Astrocyte of the spinal cord (primary cell): ENCODE measurements around the gene SPOCK1.

Source experiments
- DNase-seq: peaks from one replicate; pipeline ENCODE4 v3.0.0; 2011; ENCODE audit warnings: low read depth, low spot score
- H3K4me3 ChIP-seq: 2 replicates; pipeline ENCODE4 v1.5.1; 2011; ENCODE audit warnings: low read depth, mild to moderate bottlenecking, low read length, moderate library complexity
- CTCF ChIP-seq: IDR thresholded peaks from 2 replicates; pipeline ENCODE4 v1.5.1; 2012; ENCODE audit warnings: low read depth, mild to moderate bottlenecking, low read length, inconsistent platforms
- in situ Hi-C: cut with HindIII; loops from 2 replicates; pipeline ENCODE4 v1.10.0; 2017; ENCODE audit warnings: low sequenced_read_pairs

The SPOCK1 gene

GRCh38 chr5:137454671-137455070 is 44.5 kb downstream of the SPOCK1 start:
- in situ Hi-C loops, result no loop called here
- no peak overlapping the region for H3K4me3 ChIP-seq
- no peak for DNase-seq
- TF ChIP-seq CTCF, result no peak

- no peak for TF ChIP-seq CTCF
- in situ Hi-C loops, result no loop called here
Observed at GRCh38 chr5:137453483-137454080, 45.5 kb downstream of the SPOCK1 start.

GRCh38 chr5:137450759-137451158 is 48.4 kb downstream of the SPOCK1 start:
- DNase-seq, result no peak
- in situ Hi-C loops, result no loop called here
- TF ChIP-seq CTCF, result no peak
- H3K4me3 ChIP-seq, result no peak overlapping the region

More at GRCh38 chr5:137453483-137454080, 45.5 kb downstream of the SPOCK1 start:
- DNase-seq, result peak; percentile 65
- H3K4me3 ChIP-seq, result no peak overlapping the region

GRCh38 chr5:137448868-137449267 is 50.3 kb downstream of the SPOCK1 start:
- TF ChIP-seq CTCF, result no peak

GRCh38 chr5:137446615-137447014 is 52.5 kb downstream of the SPOCK1 start:
- TF ChIP-seq CTCF, result no peak
- H3K4me3 ChIP-seq, result no peak overlapping the region
- DNase-seq, result no peak
- in situ Hi-C loops, result no loop called here

More at GRCh38 chr5:137448868-137449267, 50.3 kb downstream of the SPOCK1 start:
- in situ Hi-C loops, result no loop called here
- no peak overlapping the region for H3K4me3 ChIP-seq
- DNase-seq, result no peak

GRCh38 chr5:137446151-137446550 is 53.0 kb downstream of the SPOCK1 start:
- no peak overlapping the region for H3K4me3 ChIP-seq
- DNase-seq, result no peak
- in situ Hi-C loops, result no loop called here
- no peak for TF ChIP-seq CTCF

- in situ Hi-C loops, result no loop called here
- no peak for DNase-seq
- no peak overlapping the region for H3K4me3 ChIP-seq
- no peak for TF ChIP-seq CTCF
Observed at GRCh38 chr5:137442660-137443059, 56.5 kb downstream of the SPOCK1 start.
